SU-DHL-6 (cell line): Measurements from ENCODE around the gene NRG4.

Source experiments
- H2AFZ ChIP-seq: fragments of 200-600 bp; sonication (generic); 2 replicates; pipeline ENCODE4 v1.6.1; 2014; ENCODE audit warnings: low read depth, mild to moderate bottlenecking, moderate library complexity, mixed read lengths, antibody characterized with exemption, low read length; ENCODE audit not compliant: severe bottlenecking
- H3F3A ChIP-seq: fragments of 200-600 bp; shearing (Covaris generic); 2 replicates; pipeline ENCODE4 v1.6.0; 2016; ENCODE audit warnings: antibody characterized with exemption, mild to moderate bottlenecking; ENCODE audit not compliant: insufficient read depth
- H3K27ac ChIP-seq: fragments of 200-600 bp; sonication (generic); 2 replicates; pipeline ENCODE4 v1.5.1; 2016; ENCODE audit warnings: low read depth, mild to moderate bottlenecking, low read length, moderate library complexity, mixed read lengths
- H3K27me3 ChIP-seq: fragments of 200-600 bp; sonication (generic), shearing (Covaris generic); 2 replicates; pipeline ENCODE4 v1.6.0; 2014; ENCODE audit warnings: mild to moderate bottlenecking, low read length
- H3K36me3 ChIP-seq: fragments of 200-600 bp; sonication (generic); 2 replicates; pipeline ENCODE4 v1.6.1; 2014; ENCODE audit warnings: mild to moderate bottlenecking, low read length, mixed read lengths
- H3K4me2 ChIP-seq: fragments of 300-600, 200-600 bp; shearing (Covaris generic), sonication (generic); 2 replicates; pipeline ENCODE4 v1.6.0; 2014; ENCODE audit warnings: low read length, low read depth, mild to moderate bottlenecking; ENCODE audit not compliant: poor library complexity, severe bottlenecking
- H3K4me3 ChIP-seq: fragments of 200-600 bp; sonication (generic); 2 replicates; pipeline ENCODE4 v1.5.1; 2014; ENCODE audit warnings: antibody characterized with exemption, low read length, mild to moderate bottlenecking, mixed read lengths; ENCODE audit not compliant: insufficient read depth, poor library complexity, severe bottlenecking
- H3K79me2 ChIP-seq: fragments of 200-600 bp; sonication (generic); 2 replicates; pipeline ENCODE4 v1.6.1; 2014; ENCODE audit warnings: mild to moderate bottlenecking, low read length, moderate library complexity; ENCODE audit not compliant: insufficient read depth
- H3K9ac ChIP-seq: fragments of 200-600 bp; sonication (generic); 2 replicates; pipeline ENCODE4 v1.7.0; 2014; ENCODE audit warnings: mild to moderate bottlenecking, low read length
- H3K9me2 ChIP-seq: fragments of 200-600 bp; sonication (generic); replicated peaks from 2 replicates; pipeline ENCODE4 v1.6.1; 2014; ENCODE audit warnings: low read length; ENCODE audit not compliant: insufficient read depth
- H3K9me3 ChIP-seq: fragments of 200-600 bp; sonication (generic); 2 replicates; pipeline ENCODE4 v1.6.1; 2014; ENCODE audit warnings: low read length, mixed read lengths; ENCODE audit not compliant: insufficient read depth
- H4K20me1 ChIP-seq: fragments of 200-600 bp; sonication (generic); 2 replicates; pipeline ENCODE4 v1.6.1; 2014; ENCODE audit warnings: low read depth, mild to moderate bottlenecking, antibody characterized with exemption, low read length, moderate library complexity, mixed read lengths
- EZH2phosphoT487 ChIP-seq: fragments of 200-600 bp; sonication (generic), shearing (Covaris generic); conservative IDR thresholded peaks from 2 replicates; pipeline ENCODE4 v1.6.1; 2018; ENCODE audit warnings: mild to moderate bottlenecking, antibody characterized with exemption, low read length, moderate library complexity, mixed read lengths
- TF ChIP-seq, protein P1 (sequence below): fragments of 200-600 bp; sonication (generic); IDR thresholded peaks from one replicate; pipeline ENCODE4 v1.5.1; 2017; ENCODE audit warnings: antibody characterized with exemption, mild to moderate bottlenecking, low read length, moderate library complexity; ENCODE audit not compliant: insufficient read depth, poor library complexity, severe bottlenecking

The NRG4 gene

DNA sequence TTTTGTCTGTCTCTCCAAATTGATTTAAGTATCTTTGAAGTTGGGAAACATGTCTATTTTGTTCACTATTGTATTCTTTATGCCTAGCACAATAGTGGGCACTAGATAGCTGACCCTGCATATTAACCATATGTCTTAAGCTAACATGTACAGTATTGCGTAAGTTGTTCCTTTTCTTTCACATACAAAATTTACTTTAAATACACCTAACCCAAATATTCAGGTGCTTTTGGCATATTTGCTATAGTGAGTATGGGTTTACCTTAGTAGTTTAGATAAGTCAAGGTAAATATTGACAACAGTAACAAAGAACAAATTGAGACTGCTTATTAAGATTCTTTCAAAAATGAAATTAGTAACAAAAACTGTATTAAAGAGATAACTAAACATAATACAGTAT is 50.9 kb downstream of the NRG4 start:
- no peaks in the 10 kb centered on the region for H3K9me2 ChIP-seq
- H3F3A ChIP-seq, result no peaks in the 10 kb centered on the region
- no peak overlapping the region for H3K4me3 ChIP-seq
- H3K27me3 ChIP-seq, result no peaks in the 10 kb centered on the region
- no peak for TF ChIP-seq EZH2phosphoT487
- TF ChIP-seq, protein P1, sequence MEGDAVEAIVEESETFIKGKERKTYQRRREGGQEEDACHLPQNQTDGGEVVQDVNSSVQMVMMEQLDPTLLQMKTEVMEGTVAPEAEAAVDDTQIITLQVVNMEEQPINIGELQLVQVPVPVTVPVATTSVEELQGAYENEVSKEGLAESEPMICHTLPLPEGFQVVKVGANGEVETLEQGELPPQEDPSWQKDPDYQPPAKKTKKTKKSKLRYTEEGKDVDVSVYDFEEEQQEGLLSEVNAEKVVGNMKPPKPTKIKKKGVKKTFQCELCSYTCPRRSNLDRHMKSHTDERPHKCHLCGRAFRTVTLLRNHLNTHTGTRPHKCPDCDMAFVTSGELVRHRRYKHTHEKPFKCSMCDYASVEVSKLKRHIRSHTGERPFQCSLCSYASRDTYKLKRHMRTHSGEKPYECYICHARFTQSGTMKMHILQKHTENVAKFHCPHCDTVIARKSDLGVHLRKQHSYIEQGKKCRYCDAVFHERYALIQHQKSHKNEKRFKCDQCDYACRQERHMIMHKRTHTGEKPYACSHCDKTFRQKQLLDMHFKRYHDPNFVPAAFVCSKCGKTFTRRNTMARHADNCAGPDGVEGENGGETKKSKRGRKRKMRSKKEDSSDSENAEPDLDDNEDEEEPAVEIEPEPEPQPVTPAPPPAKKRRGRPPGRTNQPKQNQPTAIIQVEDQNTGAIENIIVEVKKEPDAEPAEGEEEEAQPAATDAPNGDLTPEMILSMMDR, result no peak
- no peaks in the 10 kb centered on the region for H3K79me2 ChIP-seq
- no peaks in the 10 kb centered on the region for H3K9me3 ChIP-seq
- H2AFZ ChIP-seq, result no peak overlapping the region
- no peaks in the 10 kb centered on the region for H4K20me1 ChIP-seq
- no peak overlapping the region for H3K27ac ChIP-seq
- H3K4me2 ChIP-seq, result no peak overlapping the region
- H3K9ac ChIP-seq, result no peak overlapping the region
- H3K36me3 ChIP-seq, result no peaks in the 10 kb centered on the region

DNA sequence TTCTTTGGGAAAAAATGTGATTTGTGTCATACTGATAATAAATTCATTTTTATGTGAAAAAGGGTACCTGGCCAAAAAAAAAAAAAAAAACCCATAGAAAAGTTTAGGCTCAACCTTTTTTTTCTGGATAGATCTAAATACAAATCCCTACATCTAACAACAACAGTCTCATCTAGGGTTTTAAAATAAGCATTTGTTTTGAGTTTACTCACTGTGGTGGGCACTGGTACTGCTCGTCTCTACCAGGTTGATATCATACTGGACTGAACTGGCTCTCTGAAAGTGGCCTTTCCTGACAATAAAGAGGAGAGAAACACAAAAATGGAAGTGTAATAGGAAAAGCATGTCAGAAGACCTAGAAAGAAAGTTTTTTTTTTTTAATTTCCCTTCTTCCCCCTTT is 56.5 kb downstream of the NRG4 start:
- Histone ChIP-seq H2AFZ (no peak overlapping the region), H3K27me3 (no peaks in the 10 kb centered on the region), H3K4me3 (no peak overlapping the region), H3K36me3 (no peaks in the 10 kb centered on the region), H3K9me3 (no peaks in the 10 kb centered on the region), H3K79me2 (no peaks in the 10 kb centered on the region), H4K20me1 (no peaks in the 10 kb centered on the region), H3K4me2 (no peak overlapping the region), H3K27ac (no peak overlapping the region), H3K9ac (no peak overlapping the region), H3K9me2 (no peaks in the 10 kb centered on the region), H3F3A (no peaks in the 10 kb centered on the region)
- TF ChIP-seq EZH2phosphoT487, result no peak
- TF ChIP-seq, protein P1, result no peak

DNA sequence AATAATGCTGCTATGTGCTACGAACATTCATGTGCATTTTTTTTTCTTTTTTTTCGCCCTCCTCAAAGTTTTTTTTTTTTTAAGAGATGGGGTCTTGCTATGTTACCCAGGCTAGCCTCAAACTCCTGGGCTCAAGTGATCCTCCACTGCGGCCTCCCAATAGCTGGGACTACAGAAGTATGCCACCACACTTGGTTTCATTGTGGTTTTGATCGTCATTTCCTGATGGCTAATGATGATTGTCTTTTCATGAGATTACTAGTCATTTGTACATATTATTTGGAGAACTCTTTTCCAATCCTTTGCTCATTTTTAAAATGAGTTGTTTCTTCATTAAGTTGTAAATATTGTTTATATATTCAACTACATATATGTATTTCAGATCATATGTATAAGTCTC is 59.7 kb downstream of the NRG4 start:
- no peaks in the 10 kb centered on the region for H3F3A ChIP-seq
- TF ChIP-seq, protein P1, result no peak
- TF ChIP-seq EZH2phosphoT487, result no peak
- no peak overlapping the region for H3K4me3 ChIP-seq
- no peaks in the 10 kb centered on the region for H3K36me3 ChIP-seq
- no peaks in the 10 kb centered on the region for H3K79me2 ChIP-seq
- H3K27me3 ChIP-seq, result no peaks in the 10 kb centered on the region
- H3K4me2 ChIP-seq, result no peak overlapping the region
- H3K9me2 ChIP-seq, result no peaks in the 10 kb centered on the region
- no peak overlapping the region for H2AFZ ChIP-seq
- H3K27ac ChIP-seq, result no peak overlapping the region
- no peaks in the 10 kb centered on the region for H4K20me1 ChIP-seq
- H3K9ac ChIP-seq, result no peak overlapping the region
- H3K9me3 ChIP-seq, result no peaks in the 10 kb centered on the region
